GM10248 (cell line): Measurements from ENCODE around the gene CTSO.
"Not testable (repeated sequence)": the region's sequence is repeated elsewhere in the genome, so short reads cannot be mapped to it uniquely, and the experiment has no call there.

Experiments used
- CTCF ChIA-PET: fragments of 300-600 bp; sonication (Branson Sonifier 250); formaldehyde crosslinking; extraction: SDS; loops from one replicate; lab custom pipeline; 2021; ENCODE audit warnings: antibody characterized with exemption; lab: Yijun Ruan, JAX
- POLR2A ChIA-PET: fragments of 350-650 bp; sonication (Branson Sonifier 250); formaldehyde crosslinking; extraction: SDS; loops from one replicate; lab custom pipeline; 2020; ENCODE audit warnings: antibody characterized with exemption; lab: Yijun Ruan, JAX
- DNase-seq: peaks from one replicate; pipeline ENCODE4 v3.0.0; 2012; ENCODE audit errors: extremely low spot score
- CTCF ChIP-seq: IDR thresholded peaks from 2 replicates; pipeline ENCODE4 v1.5.1; 2012; ENCODE audit warnings: mild to moderate bottlenecking, low read depth; ENCODE audit errors: extremely low read depth, missing control alignments, control extremely low read depth

Gene CTSO

GRCh38 chr4:155941085-155941790 lies 12.4 kb downstream of the CTSO start:
- DNase-seq: no peak
- TF ChIP-seq CTCF: no peak
- ChIA-PET POLR2A (no interaction called here), CTCF (interaction anchor here (1.3 to 1.4 kb wide), 3 partner anchors 11 to 131 kb away, joined by 3 to 8 read pairs (median 4); no protein-coding TSS in a partner anchor)

GRCh38 chr4:155935389-155935986 lies 18.2 kb downstream of the CTSO start:
- TF ChIP-seq CTCF: no peak
- ChIA-PET CTCF (no interaction called here), POLR2A (no interaction called here)
- DNase-seq: no peak

GRCh38 chr4:155934634-155935033 lies 19.0 kb downstream of the CTSO start:
- DNase-seq, CTCF ChIA-PET, POLR2A ChIA-PET: not testable (repeated sequence)

GRCh38 chr4:155931634-155932033 lies 22.0 kb downstream of the CTSO start:
- ChIA-PET CTCF (interaction anchor here (1.6 kb wide), 1 partner anchor 22 kb away, joined by 4 read pairs; the partner anchor contains the start of gene CTSO), POLR2A (no interaction called here)
- TF ChIP-seq CTCF: no peak
- DNase-seq: no peak

GRCh38 chr4:155930330-155930729 lies 23.3 kb downstream of the CTSO start:
- CTCF ChIA-PET: no interaction called here
- POLR2A ChIA-PET: no interaction called here
- TF ChIP-seq CTCF: no peak
- DNase-seq: no peak

- DNase-seq: no peak
- ChIA-PET POLR2A (no interaction called here), CTCF (no interaction called here)
- TF ChIP-seq CTCF: no peak
These were observed 23.8 kb downstream of the CTSO start for GRCh38 chr4:155929833-155930232.

- TF ChIP-seq CTCF: no peak
- no peak for DNase-seq
- ChIA-PET CTCF (no interaction called here), POLR2A (no interaction called here)
These were observed 29.0 kb downstream of the CTSO start for GRCh38 chr4:155924637-155925036.
